ENCODE results near the gene ZBTB48.

ZBTB48 gene

GRCh38 chr1:6612641-6613360 is 33.0 kb downstream of the ZBTB48 start:
- in situ Hi-C loops (cut with HindIII; ENCODE audit: low sequenced_read_pairs) = no loop called here
- H3K4me3 ChIP-seq (ENCODE audit: low read depth, low read length) = peak overlapping the region; percentile 79
- no peak for TF ChIP-seq CTCF (IDR thresholded peaks at IDR 0.05; ENCODE audit: low read depth, low read length, missing control alignments)
- DNase-seq (ENCODE audit: low read depth) = no peak

GRCh38 chr1:6613361-6614018 is 33.7 kb downstream of the ZBTB48 start, which contains the start of gene PHF13:
TSS of gene PHF13 (plus strand) at chr1:6613731. CDS start at chr1:6614067, 336 bp downstream.
- DNase-seq (ENCODE audit: low read depth) = peak; percentile 98
- no peak for TF ChIP-seq CTCF (IDR thresholded peaks at IDR 0.05; ENCODE audit: low read depth, low read length, missing control alignments)
- H3K4me3 ChIP-seq (ENCODE audit: low read depth, low read length) = peak within 1 kb of the TSS; percentile 79
- in situ Hi-C loops (cut with HindIII; ENCODE audit: low sequenced_read_pairs) = no loop called here

GRCh38 chr1:6614019-6614928 is 34.5 kb downstream of the ZBTB48 start:
- in situ Hi-C loops (cut with HindIII; ENCODE audit: low sequenced_read_pairs) = no loop called here
- peak overlapping the region; percentile 66 for H3K4me3 ChIP-seq (ENCODE audit: low read depth, low read length)
- DNase-seq (ENCODE audit: low read depth) = no peak
- TF ChIP-seq CTCF (IDR thresholded peaks at IDR 0.05; ENCODE audit: low read depth, low read length, missing control alignments) = no peak

- in situ Hi-C loops (cut with HindIII; ENCODE audit: low sequenced_read_pairs) = no loop called here
- TF ChIP-seq CTCF (IDR thresholded peaks at IDR 0.05; ENCODE audit: low read depth, low read length, missing control alignments) = no peak
These were observed 35.4 kb downstream of the ZBTB48 start for GRCh38 chr1:6614929-6615785.

GRCh38 chr1:6619045-6619444 is 39.3 kb downstream of the ZBTB48 start:
- no peak for TF ChIP-seq CTCF (IDR thresholded peaks at IDR 0.05; ENCODE audit: low read depth, low read length, missing control alignments)
- no peak overlapping the region for H3K4me3 ChIP-seq (ENCODE audit: low read depth, low read length)
- in situ Hi-C loops (cut with HindIII; ENCODE audit: low sequenced_read_pairs) = no loop called here
- no peak for DNase-seq (ENCODE audit: low read depth)

More at GRCh38 chr1:6614929-6615785, 35.4 kb downstream of the ZBTB48 start:
- peak overlapping the region; percentile 66 for H3K4me3 ChIP-seq (ENCODE audit: low read depth, low read length)
- DNase-seq (ENCODE audit: low read depth) = no peak
